Measurements from ENCODE around the gene ILF2.
"Not testable (repeated sequence)": the region's sequence is repeated elsewhere in the genome, so short reads cannot be mapped to it uniquely, and the experiment has no call there.

Gene ILF2

GRCh38 chr1:153649137-153649862 is 21.5 kb downstream of the ILF2 start:
- no peak for DNase-seq (ENCODE audit: low read depth)

- DNase-seq (ENCODE audit: low read depth): no peak
Observed at GRCh38 chr1:153648000-153648643, 22.7 kb downstream of the ILF2 start.

DNA sequence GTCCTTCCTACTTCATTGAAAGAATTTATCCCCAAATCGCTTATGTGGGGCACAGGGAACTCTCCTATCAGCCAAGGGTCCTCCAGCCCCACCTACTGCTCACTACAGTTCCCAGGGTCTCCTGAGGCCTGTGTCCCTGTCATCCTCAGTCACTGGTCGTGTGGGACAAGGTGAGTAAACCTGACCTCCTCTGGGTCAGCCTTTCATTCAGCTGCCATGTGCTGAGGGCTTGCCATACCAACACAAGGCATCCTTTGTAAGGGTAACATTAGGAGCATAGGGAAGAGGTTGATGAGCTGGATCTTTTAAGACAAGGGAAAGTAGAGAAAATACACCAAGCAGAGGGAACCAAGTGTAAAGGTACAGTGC is 23.5 kb downstream of the ILF2 start:
- DNase-seq (ENCODE audit: low read depth): no peak

DNA sequence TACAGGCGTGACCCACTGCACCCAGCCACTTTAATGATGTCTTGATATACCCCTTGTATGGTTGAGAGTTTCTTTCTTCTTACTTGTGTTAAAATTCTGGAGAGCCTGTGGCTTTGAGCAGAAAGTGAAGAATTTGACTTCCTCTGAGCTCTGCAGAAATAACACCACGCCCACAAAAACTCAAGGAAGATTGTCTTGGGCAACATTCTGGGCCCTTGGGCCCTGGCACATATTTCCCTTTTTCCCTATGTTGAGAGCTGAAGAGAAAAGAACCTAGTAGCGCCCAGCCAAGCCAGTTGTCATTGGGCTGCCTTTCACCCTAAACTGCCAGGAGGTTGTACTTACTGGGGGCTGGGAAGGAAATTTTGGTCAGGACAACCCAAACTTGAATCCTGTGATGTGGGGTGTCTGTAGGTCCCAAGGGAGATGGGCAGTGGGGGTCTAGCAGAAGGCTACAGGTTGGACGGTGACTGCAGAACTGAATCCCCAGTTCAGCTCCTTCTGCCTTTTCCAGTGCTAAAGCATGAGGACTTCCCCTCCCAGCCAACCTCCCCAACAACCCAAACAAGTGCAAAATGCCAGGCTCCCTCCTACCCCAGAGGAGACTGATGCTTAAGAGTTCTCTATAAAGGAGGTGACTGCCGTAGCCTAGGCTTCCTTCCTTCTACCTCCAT is 24.0 kb downstream of the ILF2 start:
- no peak for DNase-seq (ENCODE audit: low read depth)

DNA sequence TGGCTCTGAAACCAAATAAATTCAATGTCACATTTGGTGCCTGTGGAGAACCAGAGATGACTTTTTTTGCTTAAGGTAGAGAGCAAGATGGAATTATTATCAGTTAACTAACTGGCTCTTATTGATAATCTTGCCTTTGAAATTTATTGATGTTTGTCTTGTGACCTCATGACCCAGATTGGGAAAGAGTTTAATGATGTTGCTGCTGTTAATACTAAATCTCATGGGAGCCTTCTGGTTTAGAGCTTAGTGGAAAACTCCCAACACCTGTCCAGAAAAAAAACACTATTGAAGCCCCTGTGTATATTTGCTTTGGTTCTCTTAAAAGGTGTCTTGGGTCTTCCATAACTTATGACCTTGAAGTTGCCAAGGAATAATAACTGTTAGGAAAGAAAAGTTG is 27.0 kb downstream of the ILF2 start:
- no peak for DNase-seq (ENCODE audit: low read depth)

GRCh38 chr1:153643100-153643499 is 27.7 kb downstream of the ILF2 start:
- no peak for DNase-seq (ENCODE audit: low read depth)

- no peak for DNase-seq (ENCODE audit: low read depth)
Observed at GRCh38 chr1:153642161-153642560, 28.6 kb downstream of the ILF2 start.

- no peak for DNase-seq (ENCODE audit: low read depth)
Observed at GRCh38 chr1:153640861-153641260, 29.9 kb downstream of the ILF2 start.

GRCh38 chr1:153640213-153640612 is 30.6 kb downstream of the ILF2 start:
- not testable (repeated sequence) for DNase-seq (ENCODE audit: low read depth)

DNA sequence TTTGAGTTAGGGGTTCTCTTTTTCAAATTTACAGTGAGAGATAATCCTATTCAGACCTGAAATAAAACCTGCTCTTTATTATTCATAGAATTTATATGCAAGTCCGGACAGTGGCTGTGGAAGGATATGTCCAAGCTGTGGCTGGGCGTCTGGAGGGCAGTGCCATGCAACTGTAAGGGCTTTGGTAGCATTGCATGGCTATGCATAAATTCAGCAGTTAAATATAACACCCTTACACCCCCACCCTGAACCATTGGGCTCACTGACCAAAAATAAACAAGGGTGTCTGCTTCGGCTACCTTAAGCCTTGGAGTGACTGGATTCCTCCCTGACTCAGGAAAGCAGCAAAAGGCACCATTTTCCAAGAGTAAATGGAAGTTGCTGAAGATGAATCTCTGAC is 31.5 kb downstream of the ILF2 start:
- DNase-seq (ENCODE audit: low read depth): no peak

- DNase-seq (ENCODE audit: low read depth): no peak
Observed at GRCh38 chr1:153638261-153638660, 32.5 kb downstream of the ILF2 start.

GRCh38 chr1:153636312-153636711 is 34.5 kb downstream of the ILF2 start:
- no peak for DNase-seq (ENCODE audit: low read depth)

DNA sequence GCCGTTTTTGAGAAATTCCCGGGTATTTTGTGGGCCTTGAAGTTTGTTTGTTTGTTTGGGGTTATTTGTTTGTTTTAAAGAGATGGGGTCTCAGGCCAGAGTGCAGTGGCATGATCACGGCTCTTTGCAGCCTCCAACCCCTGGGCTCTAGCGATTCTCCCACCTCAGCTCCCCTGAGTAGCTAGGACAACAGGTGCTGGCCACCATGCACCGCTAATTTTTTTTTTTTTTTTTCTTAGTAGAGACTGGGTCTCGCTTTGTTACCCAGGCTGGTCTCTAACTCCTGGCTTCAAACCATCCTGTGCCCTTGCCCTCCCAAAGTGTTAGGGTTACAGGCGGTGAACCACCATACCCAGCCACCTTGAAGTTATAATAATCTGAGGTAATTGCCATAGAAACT is 34.9 kb downstream of the ILF2 start:
- DNase-seq (ENCODE audit: low read depth): no peak

- peak; percentile 97 for DNase-seq (ENCODE audit: low read depth)
Observed at GRCh38 chr1:153633754-153634665, 36.8 kb downstream of the ILF2 start, which contains the start of gene CHTOP. TSS of gene CHTOP (plus strand) at chr1:153634066. CDS start at chr1:153636589, 2,523 bp downstream.

DNA sequence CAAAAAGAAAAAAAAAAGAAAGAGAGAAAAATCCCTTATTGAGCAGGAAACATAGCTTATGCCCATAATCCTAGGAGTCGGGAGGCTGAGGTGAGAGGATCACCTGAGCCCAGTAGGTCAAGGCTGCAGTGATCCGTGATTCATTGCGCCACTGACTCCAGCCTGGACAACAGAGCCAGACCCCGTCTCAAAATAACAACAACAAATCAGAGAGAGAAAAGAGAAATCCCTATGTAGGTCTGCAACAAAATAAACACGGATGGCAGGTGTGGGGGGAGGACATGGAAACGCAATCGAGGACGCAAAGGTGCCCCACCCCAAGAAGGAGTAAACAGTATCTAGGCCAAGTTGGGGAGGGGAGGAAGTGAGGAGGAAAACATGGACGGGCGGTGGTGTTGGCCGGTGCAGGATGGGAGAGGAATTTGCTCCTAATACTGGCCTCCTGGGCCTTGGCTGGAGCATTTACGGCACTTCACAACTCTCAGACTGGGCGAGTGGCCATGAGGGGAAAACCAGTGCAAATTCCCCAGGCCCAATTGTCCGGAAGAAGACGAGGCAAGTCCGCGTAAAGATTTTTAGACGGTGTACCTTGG is 37.5 kb downstream of the ILF2 start:
- no peak for DNase-seq (ENCODE audit: low read depth)

DNA sequence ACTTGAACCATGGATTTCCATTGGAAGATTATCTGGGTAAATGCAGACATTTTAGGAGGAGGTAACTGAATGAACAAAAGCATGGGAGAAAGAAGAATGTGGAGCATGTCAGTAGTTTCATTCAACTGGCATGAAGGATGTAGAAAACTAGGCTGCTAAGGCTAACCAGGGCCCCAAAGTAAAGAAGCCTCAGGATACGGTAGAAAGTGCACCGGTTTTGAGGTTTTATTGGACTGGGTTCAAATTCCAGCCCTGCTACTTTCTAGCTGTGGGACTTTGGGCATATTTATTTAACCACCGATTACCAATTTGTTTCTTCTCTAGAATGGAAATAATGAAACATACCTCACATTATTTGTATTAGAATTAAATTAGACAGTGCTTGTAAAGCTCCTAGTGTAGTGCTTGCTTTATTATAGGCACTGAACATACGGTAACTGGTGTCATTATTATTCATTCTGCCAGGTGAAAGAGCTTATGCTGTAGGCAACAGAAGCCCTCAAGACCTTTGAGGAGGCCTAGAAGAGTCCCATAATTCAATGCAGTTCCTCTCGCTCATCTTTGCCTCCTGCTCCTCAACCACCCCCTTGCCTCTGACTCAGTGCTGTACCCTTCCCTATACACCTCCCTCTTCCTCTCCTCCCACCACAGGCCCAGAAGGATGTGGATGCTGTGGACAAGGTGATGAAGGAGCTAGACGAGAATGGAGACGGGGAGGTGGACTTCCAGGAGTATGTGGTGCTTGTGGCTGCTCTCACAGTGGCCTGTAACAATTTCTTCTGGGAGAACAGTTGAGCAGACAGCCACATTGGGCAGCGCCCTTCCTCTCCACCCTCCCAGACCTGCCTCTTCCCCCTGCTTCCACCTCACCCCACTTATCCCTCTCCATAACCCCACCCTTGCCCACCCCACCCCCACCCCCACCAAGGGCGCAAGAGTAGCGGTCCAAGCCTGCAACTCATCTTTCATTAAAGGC is 39.5 kb downstream of the ILF2 start:
- no peak for DNase-seq (ENCODE audit: low read depth)

- no peak for DNase-seq (ENCODE audit: low read depth)
Observed at GRCh38 chr1:153630384-153630783, 40.4 kb downstream of the ILF2 start.

DNA sequence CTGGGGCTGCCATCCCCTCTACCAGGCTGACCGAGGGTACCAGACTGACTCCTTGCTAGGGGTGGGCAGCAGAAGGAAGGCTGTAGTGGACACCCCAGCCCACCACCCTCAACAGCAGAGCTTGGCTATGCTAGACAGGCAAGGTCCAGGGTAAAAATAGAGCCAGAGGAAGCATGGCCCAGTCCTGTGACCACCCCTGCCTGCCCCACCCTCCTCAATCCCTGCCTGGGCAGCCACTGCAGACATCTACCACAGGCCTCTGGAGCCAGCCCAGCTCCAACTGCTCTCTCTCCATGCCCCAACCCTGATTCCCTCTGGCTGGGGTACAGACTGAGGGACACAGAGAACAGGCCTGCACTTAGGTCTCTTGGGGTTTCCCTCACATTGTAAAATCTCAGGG is 40.8 kb downstream of the ILF2 start:
- no peak for DNase-seq (ENCODE audit: low read depth)

- DNase-seq (ENCODE audit: low read depth): no peak
Observed at GRCh38 chr1:153629343-153629665, 41.5 kb downstream of the ILF2 start.

DNA sequence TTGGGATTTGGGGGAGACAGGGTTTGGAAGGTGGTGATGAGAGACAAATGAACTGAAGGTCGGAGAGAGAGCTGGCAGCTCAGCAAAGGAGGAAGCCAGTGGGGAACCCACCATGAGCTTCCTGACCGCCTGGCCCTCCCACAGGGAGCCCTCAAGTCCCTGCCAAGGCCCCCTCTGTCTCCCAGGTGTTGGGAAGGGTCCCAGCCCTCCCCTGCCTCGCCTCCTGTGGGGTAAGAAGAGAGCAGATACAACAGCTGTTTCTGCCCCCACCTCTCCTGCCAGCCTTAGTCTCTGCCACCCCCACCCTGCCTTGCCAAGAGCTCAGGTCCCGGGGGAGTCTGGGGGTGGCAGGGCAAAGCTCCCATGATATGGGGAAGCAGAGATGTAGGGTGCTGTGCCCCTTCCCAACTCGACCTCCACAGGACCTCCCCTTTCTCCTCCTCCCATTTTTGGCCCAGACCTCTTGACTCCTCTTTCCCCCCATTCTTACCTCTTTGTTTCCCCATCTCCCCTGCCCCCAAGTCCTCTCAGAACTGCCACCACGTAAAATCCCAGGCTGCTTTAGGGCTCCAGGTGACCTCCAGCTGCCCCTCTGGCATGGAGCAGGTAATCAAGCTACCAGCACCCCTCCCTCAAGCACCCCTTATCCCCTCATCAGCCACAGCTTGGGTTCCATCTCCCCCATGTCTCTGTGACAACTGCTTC is 42.0 kb downstream of the ILF2 start:
- DNase-seq (ENCODE audit: low read depth): no peak
